TTC549 (cell line): ENCODE results near the gene ZMYND8.

Experiments
- FAIRE-seq: peaks from 2 replicates; lab custom pipeline; 2012; peaks lifted over from hg19 to GRCh38; lab: Jason Lieb, UNC

ZMYND8 gene

GRCh38 chr20:47332381-47333206 is 23.9 kb downstream of the ZMYND8 start:
- no peak for FAIRE-seq

DNA sequence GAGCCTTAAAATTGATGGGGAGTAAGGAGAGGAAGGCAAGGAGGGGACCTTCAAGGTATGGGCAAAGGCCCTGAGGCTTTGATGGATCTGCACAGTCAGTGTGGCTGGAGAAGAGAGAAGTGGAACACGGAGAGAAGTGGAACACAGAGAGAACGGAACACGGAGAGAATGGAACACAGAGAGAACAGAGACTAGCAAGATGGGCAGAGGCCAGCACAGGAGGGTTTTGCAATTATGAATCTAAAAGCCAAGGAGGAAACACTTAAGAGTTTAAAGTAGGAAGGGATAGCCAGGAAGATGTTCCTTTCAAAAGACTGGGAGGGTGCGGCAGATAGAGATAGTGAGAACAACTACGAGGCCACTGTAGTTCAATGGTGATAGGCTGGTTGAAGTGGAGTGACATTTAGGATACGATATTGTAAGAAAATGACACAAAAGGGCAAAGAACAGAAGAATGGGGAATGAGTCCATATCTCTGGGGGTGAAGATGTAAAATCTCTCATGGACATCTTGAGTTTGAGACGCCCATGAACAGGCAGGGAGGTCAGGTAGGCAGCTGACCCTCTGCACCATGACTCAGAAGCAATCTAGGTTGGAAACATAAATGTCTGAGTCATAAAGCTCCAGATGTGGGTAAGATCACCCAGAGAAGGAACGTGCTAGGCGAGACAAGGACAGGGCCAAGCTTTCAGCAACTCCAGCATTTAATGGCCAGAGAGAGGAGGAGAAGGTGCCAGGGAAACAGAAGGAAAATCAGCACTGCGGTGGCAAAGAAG is 25.4 kb downstream of the ZMYND8 start:
- no peak for FAIRE-seq

GRCh38 chr20:47330071-47330470 is 26.4 kb downstream of the ZMYND8 start:
- no peak for FAIRE-seq

GRCh38 chr20:47328129-47328528 is 28.4 kb downstream of the ZMYND8 start:
- FAIRE-seq, result no peak

DNA sequence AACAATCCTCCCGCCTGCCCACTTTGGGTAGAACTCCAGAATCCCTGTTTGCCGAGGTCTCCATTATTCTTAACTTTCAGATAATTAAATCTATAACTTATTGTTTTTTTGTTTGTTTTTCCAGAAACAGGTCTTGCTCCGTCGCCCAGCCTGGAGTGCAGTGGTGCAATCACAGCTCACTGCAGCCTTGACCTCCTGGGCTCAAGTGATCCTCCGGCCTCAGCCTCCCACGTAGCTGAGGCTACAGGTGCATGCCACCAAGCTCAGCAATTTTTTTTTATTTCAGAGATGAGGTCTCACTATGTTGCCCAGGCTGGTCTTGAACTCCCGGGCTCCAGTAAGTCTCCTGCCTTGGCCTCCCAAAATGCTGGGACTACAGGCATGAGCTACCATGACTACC is 28.8 kb downstream of the ZMYND8 start:
- no peak for FAIRE-seq

DNA sequence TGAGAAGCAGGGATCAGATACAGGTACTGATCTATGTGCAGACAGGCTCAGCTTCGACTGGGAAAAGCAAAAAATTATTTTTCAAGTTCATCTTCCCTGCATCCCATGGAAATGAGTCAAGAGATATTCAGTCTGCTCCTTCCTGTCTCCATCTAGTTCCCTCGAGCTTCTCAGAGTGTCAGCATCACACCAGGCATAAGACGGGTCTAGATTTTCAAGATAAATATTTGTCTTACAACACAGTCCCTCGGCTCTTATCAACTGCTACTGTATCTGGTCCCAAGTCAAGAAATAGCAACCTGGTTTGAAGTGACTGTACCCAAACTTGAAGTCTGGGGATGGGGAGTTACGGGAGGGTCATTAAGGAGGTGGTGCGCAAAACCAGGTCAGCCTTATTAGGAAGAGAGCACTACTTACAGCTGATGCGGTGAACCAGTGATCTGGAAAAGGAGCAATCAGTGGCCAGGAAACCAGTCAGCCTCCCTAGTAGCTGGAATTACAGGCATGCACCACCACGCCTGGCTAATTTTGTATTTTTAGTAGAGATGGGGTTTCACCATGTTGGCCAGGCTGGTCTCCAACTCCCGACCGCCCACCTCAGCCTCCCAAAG is 29.7 kb downstream of the ZMYND8 start:
- no peak for FAIRE-seq

GRCh38 chr20:47325242-47325641 is 31.3 kb downstream of the ZMYND8 start:
- no peak for FAIRE-seq

GRCh38 chr20:47320990-47321805 is 35.3 kb downstream of the ZMYND8 start:
- FAIRE-seq, result no peak

GRCh38 chr20:47319517-47320252 is 36.8 kb downstream of the ZMYND8 start:
- FAIRE-seq, result no peak

GRCh38 chr20:47318586-47319516 is 37.6 kb downstream of the ZMYND8 start:
- no peak for FAIRE-seq

- no peak for FAIRE-seq
These were observed 38.4 kb downstream of the ZMYND8 start for GRCh38 chr20:47318027-47318585.

GRCh38 chr20:47317127-47317895 is 39.2 kb downstream of the ZMYND8 start:
- FAIRE-seq, result no peak

DNA sequence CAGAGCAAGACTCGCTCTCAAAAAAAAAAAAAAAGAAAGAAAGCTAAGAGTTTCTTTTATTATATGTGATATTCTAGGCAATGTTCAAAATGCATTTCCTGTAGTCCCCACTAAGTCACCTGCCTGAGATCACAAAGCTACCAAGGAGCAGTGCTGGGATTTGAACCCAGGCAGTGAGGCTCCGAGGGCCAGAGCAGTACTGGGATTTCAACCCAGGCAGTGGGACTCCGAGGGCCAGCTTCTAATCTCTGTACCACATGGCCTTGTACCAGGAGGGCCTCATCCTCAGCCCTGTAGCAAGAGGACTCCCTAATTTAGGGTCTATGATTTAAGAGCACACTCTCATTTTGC is 39.7 kb downstream of the ZMYND8 start:
- no peak for FAIRE-seq

DNA sequence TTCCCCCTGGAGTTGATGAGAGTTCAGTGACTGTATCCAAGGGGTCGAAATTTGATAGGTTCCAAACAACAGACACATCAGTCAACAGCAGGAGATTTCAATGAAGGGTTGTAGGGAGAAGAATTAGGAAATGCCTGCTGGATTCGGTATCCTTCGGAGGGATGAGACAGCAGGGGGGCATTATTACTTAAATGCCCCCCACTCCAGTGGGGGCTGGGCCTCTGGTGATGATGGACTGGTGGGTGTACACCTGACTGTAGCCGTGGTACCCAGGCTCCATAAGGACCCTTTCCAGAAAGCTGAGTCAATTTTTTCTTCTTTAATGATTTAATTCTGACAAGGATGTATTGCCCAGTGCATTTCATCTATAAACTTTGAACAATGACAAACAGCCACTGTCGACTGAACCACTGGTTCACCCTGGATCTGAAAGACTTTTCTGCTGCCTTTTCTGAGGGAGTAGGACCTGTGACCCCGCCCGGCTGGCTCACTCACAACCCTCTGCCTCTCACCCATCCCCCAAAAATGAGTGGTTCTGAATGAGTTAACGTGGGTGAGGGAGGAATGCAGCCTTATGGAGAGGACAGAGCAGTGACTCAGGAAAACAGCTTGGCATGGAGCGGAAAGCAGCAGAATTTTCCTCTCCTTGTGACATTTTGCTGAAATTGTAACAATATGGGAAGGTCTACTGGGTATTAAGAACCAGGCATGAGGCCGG is 41.0 kb downstream of the ZMYND8 start:
- no peak for FAIRE-seq

GRCh38 chr20:47314647-47315338 is 41.7 kb downstream of the ZMYND8 start:
- FAIRE-seq, result no peak

DNA sequence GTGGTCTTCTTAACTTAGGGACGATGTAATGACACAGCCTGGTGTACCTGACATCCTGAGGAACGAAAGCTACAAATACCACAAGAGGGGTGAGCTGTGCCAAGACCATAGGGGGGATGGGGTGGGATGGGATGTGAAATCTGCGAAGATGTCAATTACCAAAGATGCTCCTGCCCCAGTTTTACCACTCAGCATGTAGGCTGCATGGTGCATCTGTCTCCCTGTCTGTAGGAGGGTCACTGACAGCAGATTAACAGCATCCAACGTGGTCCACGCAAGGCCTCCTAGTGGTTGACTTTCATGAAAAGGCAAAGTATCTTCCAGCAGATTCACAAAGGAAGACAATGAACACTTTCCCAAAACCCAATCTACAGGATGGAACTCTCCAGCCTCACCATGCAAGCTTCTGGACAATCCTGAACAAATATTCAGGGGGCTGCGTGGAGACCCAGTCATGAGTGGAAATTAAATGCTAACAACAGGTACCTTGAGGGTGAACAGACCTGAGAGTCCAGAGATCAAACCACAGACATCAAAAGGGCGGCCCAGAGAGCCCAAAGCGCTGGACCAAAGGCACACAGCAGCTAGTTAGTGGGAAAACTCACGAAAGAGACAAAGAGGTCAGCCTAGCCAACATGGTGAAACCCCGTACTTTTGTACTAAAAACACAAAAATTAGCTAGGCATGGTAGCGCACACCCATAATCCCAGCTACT is 44.4 kb downstream of the ZMYND8 start:
- FAIRE-seq, result no peak

- FAIRE-seq, result no peak
These were observed 45.3 kb downstream of the ZMYND8 start for GRCh38 chr20:47311211-47311610.
